AG04450 (cell line): ENCODE measurements around the gene ZNF764. TPM values are rescaled to one million over a fixed set of nuclear protein-coding genes. Genes with fewer than 3 reads are reported as not detected.

Source experiments
- CTCF ChIA-PET: fragments of 300-600, 350-600 bp; formaldehyde crosslinking; extraction: SDS; loops from one replicate; lab custom pipeline; 2022; ENCODE audit warnings: antibody characterized with exemption, inconsistent platforms; lab: Charles Lee
- POLR2A ChIA-PET: fragments of 350-600 bp; formaldehyde crosslinking; extraction: SDS; loops from one replicate; lab custom pipeline; 2021; ENCODE audit warnings: antibody characterized with exemption, inconsistent platforms; lab: Yijun Ruan, JAX
- DNase-seq: peaks from one replicate; pipeline ENCODE4 v3.0.0-alpha.2; 2011; ENCODE audit warnings: low read depth, low spot score
- H3K27ac ChIP-seq: one replicate; pipeline ENCODE4 v1.5.1; 2012; ENCODE audit warnings: low read depth, low read length, control low read depth
- H3K27me3 ChIP-seq: one replicate; pipeline ENCODE4 v1.6.0; 2012; ENCODE audit warnings: low read length; ENCODE audit not compliant: control insufficient read depth, insufficient read depth
- H3K4me3 ChIP-seq: 2 replicates; pipeline ENCODE4 v1.5.1; 2011; ENCODE audit warnings: mild to moderate bottlenecking, low read depth, low read length, control low read depth
- H3K9me3 ChIP-seq: 2 replicates; pipeline ENCODE4 v1.5.1; 2012; ENCODE audit warnings: low read length; ENCODE audit not compliant: control insufficient read depth, insufficient read depth
- polyA plus RNA-seq: library from polyadenylated mRNA; depleted of rRNA; stranded (reverse); fragments of >200 nt; gene quantifications from 2 replicates; pipeline ENCODE4 v1.2.3, GENCODE V29; 2011
- TF ChIP-seq, protein P1 (sequence below): IDR thresholded peaks from 2 replicates; pipeline ENCODE4 v1.5.1; 2011; ENCODE audit warnings: low read depth, low read length, control low read depth, inconsistent platforms

The ZNF764 gene
- polyA plus RNA-seq, 1 experiment, result 2.5 TPM

GRCh38 chr16:30533146-30533522, 25.0 kb downstream of the ZNF764 start:
- POLR2A ChIA-PET, result no interaction called here
- TF ChIP-seq, protein P1, sequence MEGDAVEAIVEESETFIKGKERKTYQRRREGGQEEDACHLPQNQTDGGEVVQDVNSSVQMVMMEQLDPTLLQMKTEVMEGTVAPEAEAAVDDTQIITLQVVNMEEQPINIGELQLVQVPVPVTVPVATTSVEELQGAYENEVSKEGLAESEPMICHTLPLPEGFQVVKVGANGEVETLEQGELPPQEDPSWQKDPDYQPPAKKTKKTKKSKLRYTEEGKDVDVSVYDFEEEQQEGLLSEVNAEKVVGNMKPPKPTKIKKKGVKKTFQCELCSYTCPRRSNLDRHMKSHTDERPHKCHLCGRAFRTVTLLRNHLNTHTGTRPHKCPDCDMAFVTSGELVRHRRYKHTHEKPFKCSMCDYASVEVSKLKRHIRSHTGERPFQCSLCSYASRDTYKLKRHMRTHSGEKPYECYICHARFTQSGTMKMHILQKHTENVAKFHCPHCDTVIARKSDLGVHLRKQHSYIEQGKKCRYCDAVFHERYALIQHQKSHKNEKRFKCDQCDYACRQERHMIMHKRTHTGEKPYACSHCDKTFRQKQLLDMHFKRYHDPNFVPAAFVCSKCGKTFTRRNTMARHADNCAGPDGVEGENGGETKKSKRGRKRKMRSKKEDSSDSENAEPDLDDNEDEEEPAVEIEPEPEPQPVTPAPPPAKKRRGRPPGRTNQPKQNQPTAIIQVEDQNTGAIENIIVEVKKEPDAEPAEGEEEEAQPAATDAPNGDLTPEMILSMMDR, result no peak
- Histone ChIP-seq H3K4me3 (no peak overlapping the region), H3K9me3 (no peaks in the 10 kb centered on the region; the same call in 1 of the 2 replicates), H3K27me3 (no peaks in the 10 kb centered on the region), H3K27ac (no peak overlapping the region)
- CTCF ChIA-PET, result no interaction called here
- DNase-seq, result no peak

- H3K27me3 ChIP-seq, result no peaks in the 10 kb centered on the region
- no peak overlapping the region for H3K27ac ChIP-seq
- H3K9me3 ChIP-seq, result no peaks in the 10 kb centered on the region; the same call in 1 of the 2 replicates
- DNase-seq, result no peak
- POLR2A ChIA-PET, result no interaction called here
- TF ChIP-seq, protein P1, result no peak
- CTCF ChIA-PET, result no interaction called here
- H3K4me3 ChIP-seq, result no peak overlapping the region
Measured at GRCh38 chr16:30532285-30533145, 25.7 kb downstream of the ZNF764 start.

DNA sequence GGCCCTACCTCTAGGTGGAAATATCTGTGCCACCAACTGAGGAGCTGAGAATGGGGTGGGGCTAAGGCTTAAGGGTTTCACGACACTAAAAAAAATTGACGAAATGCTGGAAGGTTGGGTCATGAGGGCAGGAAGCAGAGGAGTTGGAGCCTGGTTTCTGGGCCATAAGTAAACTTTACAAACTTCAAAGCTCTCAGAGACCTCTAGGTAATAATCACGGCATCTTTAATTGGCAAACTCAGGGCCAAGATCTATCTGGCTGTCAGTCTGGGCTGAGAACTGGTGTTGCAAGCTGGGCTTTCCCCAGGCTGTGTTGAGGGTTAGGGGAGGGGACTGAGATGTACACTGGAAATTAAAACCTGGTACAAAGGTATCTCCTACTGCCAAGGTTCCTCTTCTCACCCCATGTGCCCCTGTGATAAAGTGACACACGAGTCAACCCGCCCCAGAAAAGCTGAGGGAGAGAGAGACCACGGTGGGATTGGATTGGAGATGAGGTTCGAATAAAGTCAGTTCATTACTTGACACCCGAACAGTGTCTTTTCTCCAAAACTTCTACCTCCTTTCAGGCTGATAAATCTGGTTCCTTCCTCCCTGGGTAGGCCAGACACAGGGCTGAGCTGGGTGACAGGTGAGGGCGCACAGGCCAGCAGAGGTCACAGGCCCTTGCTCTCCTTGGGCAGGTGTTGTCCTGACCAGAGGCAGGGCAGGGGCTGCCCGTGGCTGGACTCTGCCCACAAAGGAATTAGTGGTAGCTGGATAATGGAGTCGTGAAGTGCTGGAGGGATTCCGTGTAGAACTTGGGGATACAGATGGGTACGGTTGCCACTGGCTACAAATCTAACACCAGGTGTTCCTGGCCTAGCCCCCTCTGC, 27.8 kb downstream of the ZNF764 start:
- TF ChIP-seq, protein P1, result no peak
- Histone ChIP-seq H3K27me3 (no peaks in the 10 kb centered on the region), H3K27ac (no peak overlapping the region), H3K4me3 (no peak overlapping the region), H3K9me3 (no peaks in the 10 kb centered on the region; the same call in 1 of the 2 replicates)
- ChIA-PET POLR2A (interaction anchor here (0.6 kb wide), 1 partner anchor 135 kb away, joined by 10 read pairs; the partner anchor contains the start of gene ZNF48), CTCF (interaction anchor here (0.5 to 0.6 kb wide), 2 partner anchors 38 to 81 kb away, joined by 3 read pairs; no protein-coding TSS in a partner anchor)
- DNase-seq, result no peak

- TF ChIP-seq, protein P1, result no peak
- ChIA-PET POLR2A (interaction anchor here (0.6 kb wide), 1 partner anchor 71 kb away, joined by 3 read pairs; no protein-coding TSS in a partner anchor), CTCF (interaction anchor here (0.6 to 1.8 kb wide), 2 partner anchors 70 to 79 kb away, joined by 4 to 6 read pairs; no protein-coding TSS in a partner anchor)
Measured at GRCh38 chr16:30528799-30529457, 29.2 kb downstream of the ZNF764 start.

More at GRCh38 chr16:30528799-30529457, 29.2 kb downstream of the ZNF764 start:
- no peaks in the 10 kb centered on the region for H3K27me3 ChIP-seq
- H3K9me3 ChIP-seq, result no peaks in the 10 kb centered on the region; the same call in 1 of the 2 replicates
- no peak overlapping the region for H3K27ac ChIP-seq
- DNase-seq, result no peak
- no peak overlapping the region for H3K4me3 ChIP-seq
